Measurements from ENCODE around the gene SPATA2L.

Gene SPATA2L

DNA sequence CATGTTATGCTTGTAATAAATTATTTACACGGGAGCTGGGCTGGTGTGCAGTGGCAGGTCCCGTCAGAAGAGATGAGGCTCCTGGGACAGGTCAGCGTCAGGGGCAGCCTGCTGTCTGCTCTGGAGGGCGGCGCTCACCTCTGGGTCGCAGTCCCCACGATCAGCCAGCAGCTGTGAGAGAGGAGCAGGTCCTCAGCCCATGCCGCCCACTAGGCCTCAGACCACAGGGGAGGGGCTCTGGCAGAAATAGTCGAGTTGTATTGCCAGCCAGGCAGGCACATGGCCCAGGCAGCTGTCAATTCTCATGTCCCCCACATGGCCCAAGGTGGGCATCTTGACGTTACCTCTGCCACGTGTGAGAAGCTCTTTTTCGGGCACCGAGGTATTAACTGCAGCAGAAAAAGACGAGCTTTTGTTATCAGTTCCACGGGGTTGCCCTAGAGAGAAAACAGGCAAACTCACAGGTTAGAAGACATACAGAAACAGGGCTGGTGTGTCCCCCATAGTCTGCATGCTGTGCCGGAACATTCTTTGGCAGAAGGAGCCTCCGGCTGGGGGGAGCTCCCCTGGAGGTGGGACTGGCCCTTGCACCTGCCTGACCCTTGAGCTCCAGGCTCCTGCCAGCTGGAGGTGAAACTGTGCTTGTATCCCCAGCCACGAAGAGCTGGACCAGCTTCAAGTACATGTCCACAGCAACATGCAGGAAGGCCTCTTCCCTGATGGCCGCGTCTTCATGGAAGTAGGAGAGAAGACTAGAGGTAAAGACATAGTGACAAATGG lies 37.2 kb upstream of the SPATA2L start:
- no peaks in the 10 kb centered on the region for H3K4me1 ChIP-seq (ENCODE audit: control insufficient read depth, low read length)
- H3F3A ChIP-seq (ENCODE audit: control insufficient read depth, insufficient read depth), result peaks cover 7% of the 10 kb centered on the region; the same call in 1 of the 2 replicates
- no peaks in the 10 kb centered on the region for H3K9me2 ChIP-seq (replicated peaks; ENCODE audit: control insufficient read depth, low read length)
- H3K27me3 ChIP-seq (ENCODE audit: control insufficient read depth, low read length), result no peaks in the 10 kb centered on the region
- H3K79me2 ChIP-seq (ENCODE audit: control insufficient read depth, low read length), result peaks cover 24% of the 10 kb centered on the region
- H3K4me2 ChIP-seq (ENCODE audit: low read length), result no peak overlapping the region
- no peaks in the 10 kb centered on the region for H3K9me3 ChIP-seq (ENCODE audit: control insufficient read depth, insufficient read depth, low read length)
- H3K27ac ChIP-seq (ENCODE audit: low read depth, low read length), result no peak overlapping the region
- peaks cover 10% of the 10 kb centered on the region for H4K20me1 ChIP-seq (ENCODE audit: control insufficient read depth, insufficient read depth, low read depth, low read length)
- H3K4me3 ChIP-seq (ENCODE audit: low read length), result no peak overlapping the region
- peaks cover 98% of the 10 kb centered on the region for H3K36me3 ChIP-seq (ENCODE audit: control insufficient read depth, low read length)
- TF ChIP-seq, protein P1, sequence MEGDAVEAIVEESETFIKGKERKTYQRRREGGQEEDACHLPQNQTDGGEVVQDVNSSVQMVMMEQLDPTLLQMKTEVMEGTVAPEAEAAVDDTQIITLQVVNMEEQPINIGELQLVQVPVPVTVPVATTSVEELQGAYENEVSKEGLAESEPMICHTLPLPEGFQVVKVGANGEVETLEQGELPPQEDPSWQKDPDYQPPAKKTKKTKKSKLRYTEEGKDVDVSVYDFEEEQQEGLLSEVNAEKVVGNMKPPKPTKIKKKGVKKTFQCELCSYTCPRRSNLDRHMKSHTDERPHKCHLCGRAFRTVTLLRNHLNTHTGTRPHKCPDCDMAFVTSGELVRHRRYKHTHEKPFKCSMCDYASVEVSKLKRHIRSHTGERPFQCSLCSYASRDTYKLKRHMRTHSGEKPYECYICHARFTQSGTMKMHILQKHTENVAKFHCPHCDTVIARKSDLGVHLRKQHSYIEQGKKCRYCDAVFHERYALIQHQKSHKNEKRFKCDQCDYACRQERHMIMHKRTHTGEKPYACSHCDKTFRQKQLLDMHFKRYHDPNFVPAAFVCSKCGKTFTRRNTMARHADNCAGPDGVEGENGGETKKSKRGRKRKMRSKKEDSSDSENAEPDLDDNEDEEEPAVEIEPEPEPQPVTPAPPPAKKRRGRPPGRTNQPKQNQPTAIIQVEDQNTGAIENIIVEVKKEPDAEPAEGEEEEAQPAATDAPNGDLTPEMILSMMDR (IDR thresholded peaks at IDR 0.05; ENCODE audit: low read depth, low read length, poor library complexity, severe bottlenecking), result no peak
- no peak for TF ChIP-seq EZH2phosphoT487 (IDR thresholded peaks at IDR 0.05; ENCODE audit: borderline replicate concordance, low read length)

DNA sequence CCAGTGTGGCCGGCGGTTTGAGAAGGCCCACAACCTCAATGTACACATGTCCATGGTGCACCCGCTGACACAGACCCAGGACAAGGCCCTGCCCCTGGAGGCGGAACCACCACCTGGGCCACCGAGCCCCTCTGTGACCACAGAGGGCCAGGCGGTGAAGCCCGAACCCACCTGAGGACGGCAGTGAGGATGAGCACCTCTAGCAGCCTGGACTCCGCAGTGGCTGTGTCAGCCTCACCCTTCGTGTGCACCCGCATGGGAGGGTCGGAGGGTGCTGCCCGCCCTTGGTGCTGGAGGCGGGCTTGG lies 36.5 kb upstream of the SPATA2L start:
- Histone ChIP-seq H4K20me1 (ENCODE audit: control insufficient read depth, insufficient read depth, low read depth, low read length) (peaks cover 12% of the 10 kb centered on the region), H3K36me3 (ENCODE audit: control insufficient read depth, low read length) (peaks cover 96% of the 10 kb centered on the region), H3K4me1 (ENCODE audit: control insufficient read depth, low read length) (no peaks in the 10 kb centered on the region), H3K27ac (ENCODE audit: low read depth, low read length) (no peak overlapping the region), H3K9me2 (replicated peaks; ENCODE audit: control insufficient read depth, low read length) (no peaks in the 10 kb centered on the region), H3K27me3 (ENCODE audit: control insufficient read depth, low read length) (no peaks in the 10 kb centered on the region), H3K4me3 (ENCODE audit: low read length) (no peak overlapping the region), H3K9me3 (ENCODE audit: control insufficient read depth, insufficient read depth, low read length) (no peaks in the 10 kb centered on the region), H3K4me2 (ENCODE audit: low read length) (no peak overlapping the region), H3F3A (ENCODE audit: control insufficient read depth, insufficient read depth) (peaks cover 10% of the 10 kb centered on the region), H3K79me2 (ENCODE audit: control insufficient read depth, low read length) (peaks cover 24% of the 10 kb centered on the region)
- TF ChIP-seq, protein P1 (IDR thresholded peaks at IDR 0.05; ENCODE audit: low read depth, low read length, poor library complexity, severe bottlenecking), result no peak
- TF ChIP-seq EZH2phosphoT487 (IDR thresholded peaks at IDR 0.05; ENCODE audit: borderline replicate concordance, low read length), result no peak

DNA sequence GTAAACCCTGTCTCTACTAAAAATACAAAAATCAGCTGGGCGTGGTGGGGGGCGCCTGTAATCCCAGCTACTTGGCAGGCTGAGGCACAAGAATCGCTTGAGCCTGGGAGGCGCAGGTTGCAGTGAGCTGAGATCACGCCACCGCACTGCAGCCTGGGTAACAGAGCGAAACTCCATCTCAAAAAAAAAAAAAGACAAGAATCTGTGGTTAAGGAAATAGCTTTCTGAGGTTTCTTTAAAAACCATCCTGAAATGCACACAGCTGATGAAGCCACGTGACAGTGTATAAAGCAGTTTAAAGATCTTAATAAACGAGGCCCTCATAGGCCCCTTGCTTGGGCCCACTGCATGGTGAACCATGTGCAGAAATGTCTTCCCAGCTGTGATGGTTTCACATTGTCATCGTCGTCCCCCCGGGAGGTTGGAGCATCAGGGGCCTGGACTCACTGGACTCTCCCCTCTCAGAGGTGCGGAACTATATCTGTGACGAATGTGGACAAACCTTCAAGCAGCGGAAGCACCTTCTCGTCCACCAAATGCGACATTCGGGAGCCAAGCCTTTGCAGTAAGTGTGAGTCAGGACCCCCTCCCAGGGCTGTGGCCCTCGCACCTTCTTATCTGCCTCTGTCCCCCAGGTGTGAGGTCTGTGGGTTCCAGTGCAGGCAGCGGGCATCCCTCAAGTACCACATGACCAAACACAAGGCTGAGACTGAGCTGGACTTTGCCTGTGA lies 36.0 kb upstream of the SPATA2L start:
- TF ChIP-seq, protein P1 (IDR thresholded peaks at IDR 0.05; ENCODE audit: low read depth, low read length, poor library complexity, severe bottlenecking), result no peak
- no peak for TF ChIP-seq EZH2phosphoT487 (IDR thresholded peaks at IDR 0.05; ENCODE audit: borderline replicate concordance, low read length)
- Histone ChIP-seq H3K4me2 (ENCODE audit: low read length) (no peak overlapping the region), H4K20me1 (ENCODE audit: control insufficient read depth, insufficient read depth, low read depth, low read length) (peaks cover 12% of the 10 kb centered on the region), H3F3A (ENCODE audit: control insufficient read depth, insufficient read depth) (peaks cover 12% of the 10 kb centered on the region), H3K27me3 (ENCODE audit: control insufficient read depth, low read length) (no peaks in the 10 kb centered on the region), H3K4me3 (ENCODE audit: low read length) (no peak overlapping the region), H3K9me3 (ENCODE audit: control insufficient read depth, insufficient read depth, low read length) (no peaks in the 10 kb centered on the region), H3K4me1 (ENCODE audit: control insufficient read depth, low read length) (no peaks in the 10 kb centered on the region), H3K79me2 (ENCODE audit: control insufficient read depth, low read length) (peaks cover 24% of the 10 kb centered on the region), H3K36me3 (ENCODE audit: control insufficient read depth, low read length) (peaks cover 90% of the 10 kb centered on the region), H3K9me2 (replicated peaks; ENCODE audit: control insufficient read depth, low read length) (no peaks in the 10 kb centered on the region), H3K27ac (ENCODE audit: low read depth, low read length) (no peak overlapping the region)

All from DOHH2 (cell line).